Fibroblast of skin of right quadriceps (primary cell): ENCODE results near the gene INO80B.
"Not testable (repeated sequence)": the region's sequence is repeated elsewhere in the genome, so short reads cannot be mapped to it uniquely, and the experiment has no call there.

Experiments used
- DNase-seq: peaks from one replicate; pipeline ENCODE4 v3.0.0-alpha.2; 2013

The INO80B gene

DNA sequence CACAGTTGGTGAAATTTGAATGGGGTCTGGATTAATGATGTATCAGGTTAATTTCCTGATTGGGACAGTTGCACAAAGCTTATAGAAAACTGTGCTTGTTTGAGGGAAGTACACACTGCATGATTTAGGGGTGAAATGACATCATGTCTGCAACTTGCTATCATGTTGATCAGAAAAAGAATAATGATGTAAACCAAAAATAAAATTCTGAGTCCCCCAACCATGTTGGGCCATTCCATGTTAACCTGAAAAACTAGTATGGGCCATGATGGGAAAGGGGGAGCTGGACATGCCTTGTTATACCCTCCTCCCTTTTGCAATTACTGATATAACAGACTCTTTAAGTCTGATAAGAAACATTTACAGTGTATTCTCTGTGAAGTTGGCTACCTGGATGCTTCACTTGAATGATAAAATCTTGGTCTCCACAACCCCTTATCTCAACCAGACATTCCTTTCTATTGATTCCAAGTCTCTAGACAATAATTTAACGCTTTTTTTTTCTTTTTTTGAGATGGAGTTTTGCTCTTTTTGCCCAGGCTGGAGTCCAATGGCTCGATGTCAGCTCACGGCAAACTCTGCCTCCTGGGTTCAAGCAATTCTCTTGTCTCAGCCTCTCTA lies 4.2 kb upstream of the INO80B start:
- no peak for DNase-seq

DNA sequence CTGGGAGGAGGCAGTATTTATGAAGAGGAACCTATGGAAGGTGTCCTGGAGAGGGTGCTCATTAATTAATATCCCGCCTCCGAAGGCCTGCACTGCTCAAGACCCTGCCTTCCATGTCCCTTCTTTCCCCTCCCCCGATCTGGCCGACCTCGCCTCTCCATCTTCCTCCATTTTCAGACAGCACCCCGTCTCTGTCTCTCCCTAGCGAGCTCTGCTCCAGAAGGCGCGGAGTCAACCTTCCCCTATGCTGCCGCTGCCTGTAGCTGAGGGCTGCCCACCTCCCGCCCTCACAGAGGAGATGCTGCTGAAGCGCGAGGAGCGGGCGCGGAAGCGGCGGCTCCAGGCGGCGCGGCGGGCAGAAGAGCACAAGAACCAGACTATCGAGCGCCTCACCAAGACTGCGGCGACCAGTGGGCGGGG lies 2.3 kb downstream of the INO80B start:
- DNase-seq: no peak

DNA sequence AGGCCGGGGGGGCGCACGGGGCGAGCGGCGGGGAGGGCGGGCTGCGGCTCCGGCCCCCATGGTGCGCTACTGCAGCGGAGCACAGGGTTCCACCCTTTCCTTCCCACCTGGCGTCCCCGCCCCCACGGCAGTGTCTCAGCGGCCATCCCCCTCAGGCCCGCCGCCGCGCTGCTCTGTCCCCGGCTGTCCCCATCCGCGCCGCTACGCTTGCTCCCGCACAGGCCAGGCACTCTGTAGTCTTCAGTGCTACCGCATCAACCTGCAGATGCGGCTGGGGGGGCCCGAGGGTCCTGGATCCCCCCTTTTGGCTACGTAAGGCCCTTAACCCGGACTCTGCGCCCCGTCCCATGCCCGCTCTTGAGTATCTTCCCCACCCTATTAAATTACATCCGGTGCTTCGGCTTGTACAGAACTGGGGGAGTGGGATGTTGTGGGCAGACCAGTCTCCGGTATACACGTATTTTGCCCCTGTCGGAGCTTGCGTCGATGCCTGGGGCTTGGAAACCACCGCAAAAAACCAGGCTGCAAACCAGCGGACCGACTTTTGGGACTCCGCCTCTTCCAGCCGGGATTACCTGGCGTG lies 2.8 kb downstream of the INO80B start:
- DNase-seq: no peak

DNA sequence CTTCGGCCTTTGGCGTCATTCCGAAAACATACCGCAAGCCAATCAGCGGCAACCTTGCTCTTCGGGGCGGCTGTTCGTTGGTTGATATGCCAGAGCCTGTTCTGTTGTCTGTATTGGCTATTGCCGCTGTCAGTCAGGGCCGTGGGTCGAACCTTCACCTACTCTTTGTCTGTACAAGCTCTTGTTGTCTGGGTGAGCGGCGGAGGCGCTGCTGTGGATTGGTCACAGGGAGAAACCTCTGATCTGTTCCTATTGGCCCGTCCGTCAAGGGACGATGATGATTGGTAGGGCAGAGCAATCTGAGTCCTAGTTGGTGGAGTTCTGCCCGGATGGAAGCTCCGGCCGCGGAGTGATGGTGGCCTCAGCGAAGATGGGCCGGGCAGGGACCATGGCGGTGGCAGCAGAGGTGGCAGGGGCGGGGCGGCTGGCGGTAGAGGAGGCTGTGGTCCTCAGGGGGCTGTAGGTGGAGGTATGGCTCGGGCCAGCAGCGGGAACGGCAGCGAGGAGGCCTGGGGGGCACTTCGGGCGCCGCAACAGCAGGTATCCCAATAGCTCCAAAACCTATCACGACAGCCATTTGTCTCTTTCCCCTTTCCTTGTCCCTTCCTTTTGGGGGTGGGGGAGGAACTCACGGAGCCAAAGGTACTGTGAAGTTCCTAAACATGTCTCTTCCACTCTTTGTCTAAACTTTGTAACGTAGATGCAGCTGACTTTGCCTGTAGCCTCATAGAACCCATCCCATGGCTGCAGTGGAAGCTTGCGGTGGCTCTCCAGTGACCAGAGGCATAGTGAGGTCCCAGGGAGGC lies 3.4 kb downstream of the INO80B start, which contains the start of gene WBP1:
Gene WBP1 (plus strand): TSS at position 307 of the 806 bp plus-strand sequence. CDS start 165 bp downstream, at position 472.
- DNase-seq: peak; percentile 100

DNA sequence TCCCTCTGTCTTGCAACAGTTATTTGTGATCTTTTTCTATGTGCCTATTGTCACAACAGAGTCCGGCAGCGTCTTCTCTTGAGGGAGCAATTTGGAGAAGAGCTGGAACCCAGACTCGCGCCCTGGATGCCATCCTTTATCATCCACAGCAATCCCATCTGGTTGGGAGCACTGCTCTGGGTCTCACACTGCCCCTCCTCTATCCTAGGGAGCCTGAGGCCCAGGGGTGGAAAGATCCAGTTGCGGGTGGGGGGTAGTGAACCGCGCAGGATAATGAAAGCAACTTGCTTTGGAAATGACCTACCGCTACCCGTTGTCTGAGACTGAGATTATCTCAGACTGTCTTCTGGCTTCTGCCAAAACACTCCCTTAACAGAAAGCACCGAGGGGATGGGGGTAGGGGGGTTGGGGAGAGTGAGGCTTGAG lies 4.1 kb downstream of the INO80B start:
- DNase-seq: no peak

DNA sequence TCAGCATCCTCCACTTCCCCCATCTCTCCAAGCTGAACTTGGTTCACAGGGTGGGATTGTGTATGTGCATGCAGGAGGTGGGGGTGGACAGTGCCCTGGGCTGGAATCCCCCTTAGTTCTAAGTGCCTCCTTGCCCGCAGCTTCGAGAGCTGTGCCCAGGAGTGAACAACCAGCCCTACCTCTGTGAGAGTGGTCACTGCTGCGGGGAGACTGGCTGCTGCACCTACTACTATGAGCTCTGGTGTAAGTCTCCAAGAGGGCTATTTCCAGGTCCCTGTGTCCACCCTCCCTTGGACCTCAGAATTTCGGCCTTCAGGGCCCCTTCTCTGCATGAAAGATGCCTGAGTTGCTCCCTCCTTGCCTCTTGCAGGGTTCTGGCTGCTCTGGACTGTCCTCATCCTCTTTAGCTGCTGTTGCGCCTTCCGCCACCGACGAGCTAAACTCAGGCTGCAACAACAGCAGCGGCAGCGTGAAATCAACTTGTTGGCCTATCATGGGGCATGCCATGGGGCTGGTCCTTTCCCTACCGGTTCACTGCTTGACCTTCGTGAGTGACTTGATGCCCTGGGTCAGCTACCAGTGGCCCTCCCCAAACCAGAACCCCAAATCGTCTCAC lies 4.7 kb downstream of the INO80B start:
- not testable (repeated sequence) for DNase-seq

DNA sequence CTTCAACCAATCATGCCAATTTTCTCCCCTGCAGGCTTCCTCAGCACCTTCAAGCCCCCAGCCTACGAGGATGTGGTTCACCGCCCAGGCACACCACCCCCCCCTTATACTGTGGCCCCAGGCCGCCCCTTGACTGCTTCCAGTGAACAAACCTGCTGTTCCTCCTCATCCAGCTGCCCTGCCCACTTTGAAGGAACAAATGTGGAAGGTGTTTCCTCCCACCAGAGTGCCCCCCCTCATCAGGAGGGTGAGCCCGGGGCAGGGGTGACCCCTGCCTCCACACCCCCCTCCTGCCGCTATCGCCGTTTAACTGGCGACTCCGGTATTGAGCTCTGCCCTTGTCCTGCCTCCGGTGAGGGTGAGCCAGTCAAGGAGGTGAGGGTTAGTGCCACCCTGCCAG lies 5.3 kb downstream of the INO80B start:
- not testable (repeated sequence) for DNase-seq

DNA sequence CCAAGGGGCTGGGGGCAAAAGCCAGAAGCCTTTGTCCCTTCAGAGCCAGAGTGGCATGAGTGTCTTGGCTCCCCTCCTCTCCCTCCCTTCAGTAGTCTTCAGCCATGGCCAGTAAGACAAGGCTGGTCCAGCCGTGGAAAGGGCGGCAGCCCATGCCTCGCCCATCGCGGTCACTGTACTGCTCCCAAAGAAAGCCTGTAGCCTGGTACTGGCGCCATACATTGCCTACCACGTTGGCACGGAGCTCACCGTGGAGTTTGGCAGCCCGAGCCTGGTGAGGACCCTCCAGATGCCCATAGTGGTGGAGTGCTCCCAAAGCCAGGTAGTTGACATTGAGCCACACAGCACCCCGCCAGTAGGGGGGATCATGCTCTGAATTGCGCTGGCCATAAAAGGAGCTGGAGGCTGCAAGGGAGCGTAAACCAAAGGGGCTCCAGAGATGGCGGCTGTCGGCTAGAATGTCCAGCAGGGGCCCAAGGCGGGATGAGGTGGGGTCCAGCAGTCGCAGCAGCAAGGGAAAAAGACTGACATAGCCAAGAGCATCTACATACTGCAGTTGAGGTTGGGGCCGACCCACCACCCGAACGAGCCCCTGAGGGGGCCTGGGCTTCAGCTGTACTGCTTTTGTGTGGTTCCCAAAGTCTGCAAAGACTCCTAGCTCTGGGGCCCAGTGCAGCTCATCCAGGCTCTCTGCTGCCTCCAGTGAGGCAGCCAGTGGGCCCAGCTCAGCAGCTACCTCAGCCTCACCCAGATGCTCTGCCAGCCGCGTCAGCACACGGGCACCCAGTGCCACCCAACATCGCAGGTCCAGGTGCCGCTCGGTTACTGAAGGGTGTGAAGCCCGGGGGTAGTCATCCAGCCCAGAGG lies 6.5 kb downstream of the INO80B start:
- no peak for DNase-seq

DNA sequence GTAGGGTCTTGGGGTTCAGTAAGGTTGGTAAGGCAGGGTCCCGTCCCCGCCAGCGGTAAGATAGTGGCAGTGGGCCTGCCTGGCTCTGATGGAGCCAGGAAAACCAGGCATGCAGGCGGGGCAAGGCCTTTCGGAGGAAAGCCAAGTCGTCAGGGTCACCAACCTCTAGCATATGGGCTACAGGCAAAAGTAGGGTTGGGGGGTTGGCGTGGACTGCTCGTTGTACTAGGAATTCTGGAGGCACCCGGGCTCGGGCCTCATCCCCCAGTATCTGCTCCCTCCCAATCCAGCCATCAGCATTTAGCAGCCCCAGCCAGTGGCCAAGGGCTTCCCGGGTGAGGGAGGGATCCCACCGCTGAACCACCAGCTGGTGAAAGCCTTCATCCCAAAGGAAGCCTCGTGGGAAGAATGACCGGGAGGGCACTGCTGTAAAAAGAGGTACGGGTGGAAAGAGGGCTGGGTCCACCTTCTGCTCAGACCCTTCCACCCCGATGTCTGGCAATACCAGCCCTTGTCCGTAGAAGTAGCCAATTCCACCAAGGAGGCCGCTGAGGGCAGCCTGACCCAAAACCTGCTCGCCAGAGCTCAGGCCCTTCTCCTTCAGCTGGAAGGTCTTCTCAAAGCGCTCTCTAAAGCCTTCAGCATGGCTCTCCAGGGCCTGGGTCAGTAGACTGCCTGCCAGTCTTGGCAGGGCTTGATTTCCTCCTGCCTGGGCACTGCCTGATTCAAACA lies 7.3 kb downstream of the INO80B start:
- no peak for DNase-seq

DNA sequence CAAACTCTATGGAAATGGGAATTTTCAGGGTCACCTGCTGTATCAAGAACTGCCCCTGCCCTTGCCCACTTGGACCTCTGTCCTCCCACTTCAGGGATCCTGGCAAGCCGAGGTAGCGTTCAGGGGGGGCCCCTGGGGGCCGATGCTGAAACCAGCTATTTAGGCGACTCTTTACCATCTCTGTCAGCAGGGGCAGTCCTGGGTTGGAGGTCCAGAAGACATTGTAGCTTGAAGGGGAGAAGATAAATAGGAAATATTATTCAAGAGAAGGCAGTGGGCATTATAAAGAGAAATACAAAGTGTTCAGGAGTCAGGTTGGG lies 7.9 kb downstream of the INO80B start:
- DNase-seq: no peak

DNA sequence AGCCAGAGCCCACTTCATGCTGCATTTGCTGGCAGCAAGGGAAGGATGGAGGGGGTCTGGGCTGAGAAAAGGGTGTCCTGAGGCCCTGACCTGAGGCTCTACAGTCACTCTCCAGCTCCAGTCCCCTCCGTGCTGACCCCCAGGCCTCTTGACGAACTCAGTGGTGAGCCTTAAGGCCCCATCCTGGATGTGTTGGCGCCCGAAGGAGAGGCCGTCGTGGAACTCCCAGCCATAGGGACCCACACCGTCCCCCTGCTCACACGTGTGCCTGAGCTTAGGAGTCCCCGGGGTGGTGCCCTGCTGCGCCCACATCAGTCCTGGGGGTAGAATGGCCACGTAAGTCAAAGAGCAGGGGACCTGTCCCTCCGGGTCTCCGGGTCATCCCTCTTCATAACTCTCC lies 9.5 kb downstream of the INO80B start:
- DNase-seq: no peak

DNA sequence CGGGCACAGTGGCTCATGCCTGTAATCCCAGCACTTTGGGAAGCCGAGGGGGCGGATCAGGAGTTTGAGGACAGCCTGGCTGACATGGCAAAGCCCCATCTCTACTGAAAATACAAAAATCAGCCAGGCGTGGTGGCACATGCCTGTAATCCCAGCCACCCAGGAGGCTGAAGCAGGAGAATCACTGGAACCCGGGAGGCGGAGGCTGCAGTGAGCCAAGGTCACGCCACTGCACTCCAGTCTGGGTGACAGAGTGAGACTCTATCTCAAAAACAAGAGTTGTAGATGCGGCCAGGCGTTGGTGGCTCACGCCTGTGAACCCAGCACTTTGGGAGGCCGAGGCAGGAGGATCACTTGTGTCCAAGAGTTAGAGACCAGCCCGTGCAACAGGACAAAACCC lies 15.9 kb downstream of the INO80B start:
- DNase-seq: not testable (repeated sequence)

DNA sequence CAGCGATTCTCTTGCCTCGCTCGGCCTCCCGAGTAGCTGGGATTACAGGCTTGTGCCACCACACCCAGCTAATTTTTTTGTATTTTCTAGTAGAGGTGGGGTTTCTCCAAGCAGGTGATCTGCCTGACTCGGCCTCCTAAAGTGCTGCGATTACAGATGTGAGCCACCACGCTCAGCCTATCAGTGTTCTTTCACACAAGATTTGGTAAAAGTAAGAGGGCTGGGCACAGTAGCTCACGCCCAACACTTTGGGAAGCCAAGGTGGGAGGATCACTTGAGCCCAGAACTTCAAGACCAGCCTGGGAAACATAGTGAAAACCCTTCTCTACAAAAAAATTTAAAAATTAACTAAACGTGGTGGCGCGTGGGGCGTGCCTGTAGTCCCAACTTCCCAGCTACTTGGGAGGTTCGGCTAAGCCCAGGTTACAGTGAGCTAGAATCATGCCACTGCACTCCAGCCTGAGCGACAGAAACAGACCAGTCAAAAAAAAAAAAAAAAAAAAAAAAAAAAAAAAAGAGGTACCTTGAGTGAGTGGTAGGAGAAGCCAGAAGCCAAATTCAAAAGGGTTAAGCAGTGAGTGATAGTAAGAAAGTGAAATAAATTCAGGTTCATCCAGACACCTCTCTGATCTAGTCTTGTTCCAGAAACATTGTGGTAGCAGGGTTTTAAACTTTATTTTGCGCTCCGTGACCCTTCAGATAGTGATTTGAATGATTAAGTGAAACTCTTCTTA lies 16.6 kb downstream of the INO80B start:
- DNase-seq: no peak

DNA sequence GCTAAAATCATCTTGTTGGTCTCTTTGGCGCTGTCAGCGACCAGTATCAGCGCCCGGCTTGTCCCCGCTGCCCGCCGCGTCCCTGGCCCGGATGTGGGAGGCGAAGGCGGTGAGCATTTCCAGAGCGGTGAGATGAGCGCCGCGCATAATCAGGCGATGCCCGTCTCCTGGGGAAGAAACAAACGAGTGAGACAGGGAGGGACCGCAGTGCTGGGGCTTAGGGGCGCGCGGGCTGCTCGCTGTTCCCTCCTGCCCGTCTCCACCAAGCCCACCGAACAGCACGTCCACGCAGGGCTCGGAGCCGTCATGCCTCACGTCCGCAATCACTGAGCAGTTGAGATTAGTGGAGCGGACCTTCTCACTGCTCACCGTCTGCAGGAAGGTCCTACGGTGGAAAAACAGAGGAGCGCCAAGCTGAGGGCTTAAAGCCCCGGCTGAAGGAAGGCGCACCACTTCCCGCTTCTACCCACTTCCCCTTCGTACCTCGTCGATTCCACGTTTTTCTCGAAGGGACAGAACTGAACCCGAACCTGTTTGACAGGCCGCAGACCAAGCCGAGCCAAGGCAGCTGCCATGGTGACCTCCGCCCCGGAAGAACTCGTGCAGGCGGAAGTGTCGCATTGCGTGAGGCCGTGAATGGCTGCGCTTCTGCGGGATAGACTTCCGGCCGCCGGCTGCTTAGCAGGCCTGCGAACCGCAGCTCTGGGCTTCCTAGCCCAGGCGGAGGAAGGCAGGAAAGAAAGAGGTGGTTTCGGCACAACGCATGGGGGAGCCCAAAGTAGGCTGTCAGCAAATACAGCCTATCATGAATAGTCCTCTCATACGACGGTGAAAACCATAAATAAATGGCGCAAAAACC lies 17.4 kb downstream of the INO80B start, which contains the start of gene MRPL53:
Gene MRPL53 (minus strand): TSS at position 595 of the 859 bp plus-strand sequence. CDS start 20 bp downstream, at position 575.
- peak; percentile 94 for DNase-seq

DNA sequence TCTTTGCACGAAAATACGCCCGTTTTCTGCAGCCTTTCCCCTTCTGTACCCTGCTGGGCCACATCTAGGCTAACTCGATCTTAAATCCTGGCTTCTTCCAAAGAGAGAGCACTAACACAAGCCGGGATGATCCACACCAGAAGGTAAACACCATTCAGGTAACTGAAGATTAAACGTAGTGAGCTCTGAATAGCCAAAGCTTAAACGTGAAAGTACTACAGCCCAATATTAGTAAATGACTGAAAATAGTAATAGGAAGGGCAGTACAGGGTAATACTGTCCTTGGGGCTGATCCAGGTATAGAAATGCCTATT lies 18.0 kb downstream of the INO80B start:
- DNase-seq: no peak

DNA sequence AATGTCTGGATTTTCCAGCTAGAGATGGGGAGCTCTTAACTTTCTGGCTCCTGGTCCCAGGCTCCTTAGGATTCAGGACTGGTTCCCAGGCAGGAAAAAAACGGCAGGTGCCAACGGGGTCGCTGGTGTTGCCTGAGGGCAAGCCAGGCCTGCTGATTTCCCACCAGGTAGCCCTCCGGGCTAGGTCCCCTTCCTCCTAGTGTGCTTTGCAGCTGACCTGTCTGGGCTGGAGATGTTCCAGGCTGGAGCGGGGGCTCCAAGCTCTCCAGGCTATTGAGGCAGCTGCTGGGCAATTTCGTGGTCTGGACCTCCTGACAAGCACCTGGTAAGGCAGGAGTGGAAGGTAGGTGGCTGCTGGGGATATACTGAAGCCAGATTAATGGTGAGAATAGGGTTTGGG lies 19.6 kb downstream of the INO80B start:
- no peak for DNase-seq

DNA sequence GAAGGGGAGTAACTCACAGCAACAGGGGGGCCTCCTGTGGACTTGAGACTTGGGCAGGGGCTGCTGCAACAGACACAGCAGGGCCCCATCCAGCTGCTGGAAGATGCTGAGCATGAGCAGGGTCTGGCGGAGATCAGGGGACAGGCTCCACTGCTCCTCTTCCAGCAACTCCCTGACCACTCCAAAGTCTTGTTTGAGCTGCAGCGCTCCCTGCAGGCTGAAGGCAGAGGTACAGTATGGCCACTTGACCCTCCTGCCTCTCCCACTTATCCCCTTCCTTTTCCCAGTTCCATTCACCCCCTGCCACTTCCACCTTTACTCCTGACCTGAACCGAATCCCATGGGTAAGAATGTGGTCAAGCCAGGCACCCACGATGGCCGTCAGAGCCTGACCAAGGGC lies 20.0 kb downstream of the INO80B start:
- DNase-seq: no peak

DNA sequence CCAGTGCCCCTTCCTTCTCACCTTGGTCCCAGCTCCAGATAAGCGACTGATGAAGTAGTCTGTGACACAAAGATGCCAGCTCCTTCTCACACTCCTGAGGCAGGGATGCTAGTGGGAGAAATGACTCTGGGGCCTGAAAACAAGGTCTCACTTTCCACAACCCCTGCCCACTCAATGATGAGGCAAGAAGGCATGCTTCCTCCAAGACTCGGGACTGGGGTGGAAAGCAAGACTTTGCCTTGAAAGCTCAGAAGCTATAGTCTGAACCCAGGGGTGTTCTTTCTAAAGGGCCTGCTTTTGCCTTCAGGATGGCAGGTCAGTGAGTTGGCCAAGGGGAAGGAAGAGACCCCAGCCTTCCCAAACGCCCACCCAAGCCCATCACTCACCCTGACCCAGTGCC lies 26.5 kb downstream of the INO80B start:
- DNase-seq: no peak

DNA sequence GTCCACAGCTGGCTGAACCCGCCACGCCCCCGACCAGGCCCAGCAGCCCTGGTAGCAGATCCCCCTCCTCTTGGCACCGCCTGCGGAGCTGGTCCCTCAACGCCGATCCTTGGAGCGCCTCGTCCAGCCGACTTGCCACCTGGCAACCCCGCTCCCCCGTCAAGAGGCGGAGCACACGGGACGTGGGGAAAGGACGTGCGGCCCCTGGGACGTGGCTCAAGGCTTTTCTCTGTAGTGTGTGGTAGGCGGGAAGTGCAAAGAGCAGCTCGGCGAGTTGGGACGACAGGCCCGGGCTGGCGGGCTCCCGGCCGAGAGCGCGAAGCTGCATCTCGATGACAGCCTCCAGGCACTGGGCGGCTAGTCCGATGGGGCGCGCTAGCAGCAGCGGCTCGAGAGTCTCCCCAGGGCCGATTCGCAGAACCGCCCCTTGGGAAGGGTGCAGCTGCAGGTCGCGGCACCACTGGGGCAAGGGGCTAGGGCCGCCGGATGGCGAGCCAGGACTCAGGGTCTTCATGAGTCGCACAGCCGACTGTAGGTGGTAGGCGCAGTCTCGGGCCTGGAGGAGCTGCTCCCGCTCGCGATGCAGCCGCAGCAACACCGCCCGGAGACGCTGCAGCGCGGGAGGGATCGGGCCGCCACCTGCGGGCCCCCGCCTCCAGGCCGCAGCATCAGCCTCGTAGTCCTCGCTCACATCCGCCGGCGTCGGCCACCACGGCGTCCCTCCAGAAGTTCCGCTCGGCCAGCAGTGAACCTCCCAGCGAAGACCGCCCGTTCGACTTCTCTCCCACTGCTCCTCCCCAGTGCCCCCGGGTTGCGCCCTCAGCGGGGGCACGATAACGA lies 27.3 kb downstream of the INO80B start:
- DNase-seq: no peak
